ENCODE results near the gene SDC1.

Gene SDC1

GRCh38 chr2:20211420-20211819, 13.5 kb downstream of the SDC1 start:
- no peak overlapping the region for H3K9ac ChIP-seq (ENCODE audit: low read depth, low read length)
- no peak overlapping the region for H3K4me3 ChIP-seq (ENCODE audit: low read length)
- no peaks in the 10 kb centered on the region for H3K9me3 ChIP-seq (ENCODE audit: insufficient read depth, low read depth, low read length)
- H3K27me3 ChIP-seq (ENCODE audit: insufficient read depth, low read length) = no peaks in the 10 kb centered on the region
- no peak overlapping the region for H3K27ac ChIP-seq (ENCODE audit: low read length)
- H3K36me3 ChIP-seq (ENCODE audit: insufficient read depth, low read depth, low read length) = peaks cover 6% of the 10 kb centered on the region
- peaks cover 18% of the 10 kb centered on the region; the same call in 1 of the 2 replicates for H3K4me1 ChIP-seq (ENCODE audit: insufficient read depth, low read length)

- no peaks in the 10 kb centered on the region for H3K9me3 ChIP-seq (ENCODE audit: insufficient read depth, low read depth, low read length)
- H3K4me3 ChIP-seq (ENCODE audit: low read length) = no peak overlapping the region
- peaks cover 18% of the 10 kb centered on the region; the same call in 1 of the 2 replicates for H3K4me1 ChIP-seq (ENCODE audit: insufficient read depth, low read length)
- peaks cover 6% of the 10 kb centered on the region for H3K36me3 ChIP-seq (ENCODE audit: insufficient read depth, low read depth, low read length)
- H3K27ac ChIP-seq (ENCODE audit: low read length) = no peak overlapping the region
- H3K9ac ChIP-seq (ENCODE audit: low read depth, low read length) = no peak overlapping the region
- H3K27me3 ChIP-seq (ENCODE audit: insufficient read depth, low read length) = no peaks in the 10 kb centered on the region
Measured at GRCh38 chr2:20210462-20210861, 14.5 kb downstream of the SDC1 start.

GRCh38 chr2:20209373-20210109, 15.4 kb downstream of the SDC1 start:
- H3K9ac ChIP-seq (ENCODE audit: low read depth, low read length) = no peak overlapping the region
- no peaks in the 10 kb centered on the region for H3K27me3 ChIP-seq (ENCODE audit: insufficient read depth, low read length)
- peaks cover 14% of the 10 kb centered on the region; the same call in 1 of the 2 replicates for H3K4me1 ChIP-seq (ENCODE audit: insufficient read depth, low read length)

GRCh38 chr2:20208476-20208859, 16.5 kb downstream of the SDC1 start:
- H3K9ac ChIP-seq (ENCODE audit: low read depth, low read length) = no peak overlapping the region
- H3K4me3 ChIP-seq (ENCODE audit: low read length) = no peak overlapping the region
- no peak overlapping the region for H3K27ac ChIP-seq (ENCODE audit: low read length)

More at GRCh38 chr2:20209373-20210109, 15.4 kb downstream of the SDC1 start:
- Histone ChIP-seq H3K36me3 (ENCODE audit: insufficient read depth, low read depth, low read length) (peaks cover 13% of the 10 kb centered on the region), H3K4me3 (ENCODE audit: low read length) (no peak overlapping the region), H3K9me3 (ENCODE audit: insufficient read depth, low read depth, low read length) (no peaks in the 10 kb centered on the region), H3K27ac (ENCODE audit: low read length) (no peak overlapping the region)

GRCh38 chr2:20207051-20207450, 17.9 kb downstream of the SDC1 start:
- H3K27ac ChIP-seq (ENCODE audit: low read length) = no peak overlapping the region
- H3K4me1 ChIP-seq (ENCODE audit: insufficient read depth, low read length) = no peaks in the 10 kb centered on the region
- no peaks in the 10 kb centered on the region for H3K9me3 ChIP-seq (ENCODE audit: insufficient read depth, low read depth, low read length)
- no peak overlapping the region; the same call in 1 of the 2 replicates for H3K9ac ChIP-seq (ENCODE audit: low read depth, low read length)
- H3K36me3 ChIP-seq (ENCODE audit: insufficient read depth, low read depth, low read length) = peaks cover 38% of the 10 kb centered on the region
- no peaks in the 10 kb centered on the region for H3K27me3 ChIP-seq (ENCODE audit: insufficient read depth, low read length)
- no peak overlapping the region for H3K4me3 ChIP-seq (ENCODE audit: low read length)

More at GRCh38 chr2:20208476-20208859, 16.5 kb downstream of the SDC1 start:
- H3K9me3 ChIP-seq (ENCODE audit: insufficient read depth, low read depth, low read length) = no peaks in the 10 kb centered on the region
- H3K4me1 ChIP-seq (ENCODE audit: insufficient read depth, low read length) = peaks cover 6% of the 10 kb centered on the region; the same call in 1 of the 2 replicates
- peaks cover 23% of the 10 kb centered on the region for H3K36me3 ChIP-seq (ENCODE audit: insufficient read depth, low read depth, low read length)
- no peaks in the 10 kb centered on the region for H3K27me3 ChIP-seq (ENCODE audit: insufficient read depth, low read length)

GRCh38 chr2:20205915-20206524, 18.9 kb downstream of the SDC1 start:
- Histone ChIP-seq H3K4me3 (ENCODE audit: low read length) (no peak overlapping the region), H3K36me3 (ENCODE audit: insufficient read depth, low read depth, low read length) (peaks cover 48% of the 10 kb centered on the region), H3K4me1 (ENCODE audit: insufficient read depth, low read length) (no peaks in the 10 kb centered on the region), H3K27me3 (ENCODE audit: insufficient read depth, low read length) (no peaks in the 10 kb centered on the region), H3K27ac (ENCODE audit: low read length) (no peak overlapping the region), H3K9me3 (ENCODE audit: insufficient read depth, low read depth, low read length) (no peaks in the 10 kb centered on the region), H3K9ac (ENCODE audit: low read depth, low read length) (no peak overlapping the region)

GRCh38 chr2:20205069-20205468, 19.9 kb downstream of the SDC1 start:
- Histone ChIP-seq H3K27ac (ENCODE audit: low read length) (no peak overlapping the region), H3K4me3 (ENCODE audit: low read length) (no peak overlapping the region), H3K9ac (ENCODE audit: low read depth, low read length) (no peak overlapping the region), H3K4me1 (ENCODE audit: insufficient read depth, low read length) (no peaks in the 10 kb centered on the region), H3K9me3 (ENCODE audit: insufficient read depth, low read depth, low read length) (no peaks in the 10 kb centered on the region), H3K36me3 (ENCODE audit: insufficient read depth, low read depth, low read length) (peaks cover 54% of the 10 kb centered on the region), H3K27me3 (ENCODE audit: insufficient read depth, low read length) (no peaks in the 10 kb centered on the region)

GRCh38 chr2:20203521-20204225, 21.3 kb downstream of the SDC1 start:
- Histone ChIP-seq H3K4me1 (ENCODE audit: insufficient read depth, low read length) (no peaks in the 10 kb centered on the region), H3K4me3 (ENCODE audit: low read length) (no peak overlapping the region), H3K36me3 (ENCODE audit: insufficient read depth, low read depth, low read length) (peaks cover 54% of the 10 kb centered on the region), H3K9ac (ENCODE audit: low read depth, low read length) (no peak overlapping the region), H3K27ac (ENCODE audit: low read length) (no peak overlapping the region), H3K9me3 (ENCODE audit: insufficient read depth, low read depth, low read length) (no peaks in the 10 kb centered on the region), H3K27me3 (ENCODE audit: insufficient read depth, low read length) (no peaks in the 10 kb centered on the region)

- no peak overlapping the region for H3K9ac ChIP-seq (ENCODE audit: low read depth, low read length)
- no peaks in the 10 kb centered on the region for H3K9me3 ChIP-seq (ENCODE audit: insufficient read depth, low read depth, low read length)
- H3K27ac ChIP-seq (ENCODE audit: low read length) = no peak overlapping the region
- H3K4me3 ChIP-seq (ENCODE audit: low read length) = no peak overlapping the region
- H3K36me3 ChIP-seq (ENCODE audit: insufficient read depth, low read depth, low read length) = peaks cover 54% of the 10 kb centered on the region
- H3K27me3 ChIP-seq (ENCODE audit: insufficient read depth, low read length) = no peaks in the 10 kb centered on the region
- no peaks in the 10 kb centered on the region for H3K4me1 ChIP-seq (ENCODE audit: insufficient read depth, low read length)
Measured at GRCh38 chr2:20203072-20203471, 21.9 kb downstream of the SDC1 start.

GRCh38 chr2:20201671-20202070, 23.3 kb downstream of the SDC1 start:
- H3K9me3 ChIP-seq (ENCODE audit: insufficient read depth, low read depth, low read length) = no peaks in the 10 kb centered on the region
- H3K4me3 ChIP-seq (ENCODE audit: low read length) = no peak overlapping the region
- H3K4me1 ChIP-seq (ENCODE audit: insufficient read depth, low read length) = no peaks in the 10 kb centered on the region
- H3K36me3 ChIP-seq (ENCODE audit: insufficient read depth, low read depth, low read length) = peaks cover 54% of the 10 kb centered on the region
- H3K27ac ChIP-seq (ENCODE audit: low read length) = no peak overlapping the region
- H3K27me3 ChIP-seq (ENCODE audit: insufficient read depth, low read length) = no peaks in the 10 kb centered on the region
- no peak overlapping the region for H3K9ac ChIP-seq (ENCODE audit: low read depth, low read length)

- Histone ChIP-seq H3K4me3 (ENCODE audit: low read length) (no peak overlapping the region), H3K4me1 (ENCODE audit: insufficient read depth, low read length) (no peaks in the 10 kb centered on the region), H3K9me3 (ENCODE audit: insufficient read depth, low read depth, low read length) (no peaks in the 10 kb centered on the region), H3K27ac (ENCODE audit: low read length) (no peak overlapping the region), H3K27me3 (ENCODE audit: insufficient read depth, low read length) (no peaks in the 10 kb centered on the region), H3K9ac (ENCODE audit: low read depth, low read length) (no peak overlapping the region), H3K36me3 (ENCODE audit: insufficient read depth, low read depth, low read length) (peaks cover 54% of the 10 kb centered on the region)
Measured at GRCh38 chr2:20200697-20201555, 24.0 kb downstream of the SDC1 start.
